WERI-Rb-1 (cell line): ENCODE results near the gene HOXD9.

ENCODE experiments used
- DNase-seq: peaks from one replicate; pipeline ENCODE4 v3.0.0-alpha.2; 2020
- H3K27ac ChIP-seq: fragments of 250-450 bp; sonication (Bioruptor Pico); 2 replicates; pipeline ENCODE4 v1.5.1; 2020; ENCODE audit warnings: mild to moderate bottlenecking, moderate library complexity
- H3K27me3 ChIP-seq: fragments of 250-450 bp; sonication (Bioruptor Pico); 2 replicates; pipeline ENCODE4 v1.5.1; 2021; ENCODE audit warnings: mild to moderate bottlenecking, low read depth, moderate library complexity; ENCODE audit not compliant: insufficient read depth, severe bottlenecking
- H3K36me3 ChIP-seq: fragments of 250-450 bp; sonication (Bioruptor Pico); 2 replicates; pipeline ENCODE4 v1.5.1; 2020; ENCODE audit warnings: mild to moderate bottlenecking, moderate library complexity
- H3K4me3 ChIP-seq: 2 replicates; pipeline ENCODE4 v1.5.1; 2011; ENCODE audit warnings: low read depth, mild to moderate bottlenecking, control low read depth, low read length
- H3K9me3 ChIP-seq: fragments of 250-450 bp; sonication (Bioruptor Pico); 2 replicates; pipeline ENCODE4 v1.5.1; 2021; ENCODE audit warnings: mild to moderate bottlenecking, moderate library complexity; ENCODE audit not compliant: severe bottlenecking
- CTCF ChIP-seq: IDR thresholded peaks from 2 replicates; pipeline ENCODE4 v1.5.1; 2011; ENCODE audit warnings: low read depth, mild to moderate bottlenecking, control low read depth, inconsistent platforms, low read length

HOXD9 gene

GRCh38 chr2:176122683-176123410 lies at the start of gene HOXD9:
TSS of gene HOXD9 (plus strand) at chr2:176122719. CDS start at chr2:176122769, 50 bp downstream.
- peak within 1 kb of the TSS; percentile 44 for H3K4me3 ChIP-seq
- TF ChIP-seq CTCF, result no peak
- peaks cover 98% of the 10 kb centered on the region for H3K27me3 ChIP-seq
- no peaks in the 10 kb centered on the region for H3K36me3 ChIP-seq
- peak; percentile 61 for DNase-seq
- peak within 1 kb of the TSS; percentile 27; the same call in 1 of the 2 replicates for H3K27ac ChIP-seq
- H3K9me3 ChIP-seq, result peaks cover 7% of the 10 kb centered on the region

DNA sequence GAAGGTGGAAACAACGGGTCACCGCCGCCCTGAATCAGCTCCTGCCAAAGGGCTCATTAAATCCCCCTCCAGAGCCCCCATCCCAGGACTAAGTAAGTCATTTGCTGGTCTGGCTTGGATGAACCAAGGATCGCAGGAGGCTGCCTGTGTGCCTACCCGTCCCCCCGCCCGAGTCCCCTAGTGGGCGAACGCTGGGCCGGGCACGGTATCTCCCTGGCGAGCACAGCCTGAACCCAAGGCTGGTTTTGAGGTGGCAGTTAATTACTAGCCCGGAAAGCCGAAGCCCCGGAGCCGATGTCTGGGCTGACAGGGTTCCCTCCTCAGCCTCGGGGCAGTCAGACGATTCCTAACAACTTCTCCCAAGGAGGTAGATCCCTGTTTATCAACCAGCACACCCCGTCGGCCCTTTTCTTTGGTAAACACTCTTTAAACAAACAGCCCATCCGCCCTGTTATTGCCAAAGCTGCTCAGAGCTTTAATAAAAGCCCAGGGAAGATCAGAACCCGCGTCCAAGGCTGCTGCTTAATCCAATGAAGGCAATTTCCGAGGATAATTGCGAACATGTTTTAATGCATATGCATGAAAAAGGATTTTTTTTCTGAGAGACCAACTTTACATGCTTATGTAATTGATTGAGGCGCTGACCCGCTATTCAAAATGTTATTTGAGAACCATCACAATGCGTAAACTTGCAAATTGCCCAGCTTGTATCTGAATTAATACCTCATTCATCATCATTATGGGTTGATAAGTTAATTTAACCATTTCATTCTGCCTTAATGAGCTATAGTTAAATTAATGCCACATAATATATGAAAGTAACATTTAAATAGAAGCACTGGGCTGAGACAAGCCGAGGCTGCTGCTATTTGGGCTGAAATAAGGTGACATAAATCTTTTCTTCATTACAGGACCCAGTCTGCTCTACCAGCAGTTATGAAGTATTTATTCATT lies 49.3 kb upstream of the HOXD9 start:
- Histone ChIP-seq H3K27me3 (peaks cover 48% of the 10 kb centered on the region), H3K9me3 (peaks cover 2% of the 10 kb centered on the region), H3K27ac (no peak overlapping the region), H3K36me3 (no peaks in the 10 kb centered on the region), H3K4me3 (no peak overlapping the region)
- no peak for DNase-seq
- no peak for TF ChIP-seq CTCF

DNA sequence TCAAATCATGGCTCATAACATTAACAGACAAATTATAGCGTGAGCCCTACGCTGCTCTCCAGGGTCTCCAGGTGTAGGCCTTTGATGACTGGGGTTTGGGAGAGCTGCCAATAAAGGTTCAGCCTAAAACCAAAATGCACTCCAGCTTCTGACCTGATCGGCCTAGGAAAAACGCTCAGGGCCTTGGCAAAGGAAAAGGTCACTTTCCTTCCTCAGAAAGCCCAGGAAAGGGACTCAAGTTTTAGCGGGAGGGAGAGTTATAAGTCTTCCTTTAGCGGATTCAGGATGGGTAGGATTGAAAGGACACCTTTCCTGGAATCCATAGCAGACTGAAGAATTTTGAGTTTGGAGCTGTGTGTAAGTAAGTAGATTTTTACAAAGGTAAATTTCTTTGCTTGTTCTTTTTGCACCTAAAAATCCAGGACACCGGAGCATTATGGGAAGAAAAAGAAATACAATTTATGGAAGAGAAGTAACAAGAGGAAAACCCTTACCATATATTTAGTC lies 47.5 kb upstream of the HOXD9 start:
- Histone ChIP-seq H3K36me3 (no peaks in the 10 kb centered on the region), H3K27me3 (peaks cover 60% of the 10 kb centered on the region), H3K27ac (no peak overlapping the region), H3K9me3 (no peaks in the 10 kb centered on the region), H3K4me3 (no peak overlapping the region)
- no peak for DNase-seq
- no peak for TF ChIP-seq CTCF

DNA sequence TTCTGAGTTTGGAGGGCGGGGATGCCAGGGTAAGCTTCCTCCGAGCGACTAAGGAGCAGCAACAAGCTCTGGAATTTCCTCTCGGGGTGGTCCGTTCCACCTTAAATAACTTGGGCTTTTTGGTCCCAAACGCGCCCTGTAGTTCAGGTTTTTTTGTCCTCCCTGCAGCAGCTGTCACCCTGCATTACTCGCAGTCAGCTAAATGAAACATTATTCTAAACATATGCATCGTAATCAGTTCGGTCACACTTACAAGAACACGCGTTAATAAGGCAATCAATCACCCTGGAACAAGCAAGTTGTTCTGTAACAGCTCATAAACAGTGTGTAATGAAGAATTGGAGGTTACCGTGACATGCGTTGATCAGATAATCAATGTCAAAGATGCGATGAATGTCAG lies 47.0 kb upstream of the HOXD9 start:
- H3K4me3 ChIP-seq, result no peak overlapping the region; the same call in 1 of the 2 replicates
- H3K27me3 ChIP-seq, result peaks cover 61% of the 10 kb centered on the region
- DNase-seq, result no peak
- no peak overlapping the region for H3K27ac ChIP-seq
- H3K36me3 ChIP-seq, result no peaks in the 10 kb centered on the region
- peaks cover under 1% of the 10 kb centered on the region for H3K9me3 ChIP-seq
- no peak for TF ChIP-seq CTCF

DNA sequence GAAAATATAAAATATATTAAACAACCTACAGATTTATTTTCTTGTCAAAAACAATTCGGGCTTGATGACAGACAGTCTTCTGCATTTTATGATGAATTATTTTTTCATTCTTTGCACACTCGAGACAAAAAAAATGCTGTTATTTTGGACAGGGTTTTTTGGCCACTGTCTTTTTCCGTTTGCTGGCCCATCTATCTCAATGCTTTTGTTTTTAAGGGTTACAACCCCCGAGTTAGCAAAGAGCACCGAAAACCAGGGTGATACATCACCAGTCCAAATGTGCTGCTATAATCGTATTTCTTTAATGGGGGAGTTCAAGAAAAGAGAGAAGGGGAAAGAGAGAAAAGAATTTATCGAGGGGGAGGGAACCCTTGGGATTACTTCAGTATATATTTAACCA lies 46.5 kb upstream of the HOXD9 start:
- Histone ChIP-seq H3K4me3 (no peak overlapping the region), H3K27ac (no peak overlapping the region), H3K9me3 (peaks cover 7% of the 10 kb centered on the region), H3K27me3 (peaks cover 67% of the 10 kb centered on the region), H3K36me3 (no peaks in the 10 kb centered on the region)
- no peak for TF ChIP-seq CTCF
- no peak for DNase-seq
